H9 (cell line): ENCODE results near the gene LDHAL6B. TPM values are rescaled to one million over a fixed set of nuclear protein-coding genes. Genes with fewer than 3 reads are reported as not detected.
A peak's percentile ranks its signal among the peaks of the same experiment; 100 is the strongest.

Experiments used
- DNase-seq: peaks from one replicate; pipeline ENCODE4 v3.0.0-alpha.2; 2017
- H2AFZ ChIP-seq: one replicate; pipeline ENCODE4 v1.6.1; 2013; ENCODE audit warnings: mild to moderate bottlenecking, low read length, control low read depth, moderate library complexity
- H2AK5ac ChIP-seq: 2 replicates; pipeline ENCODE4 v1.6.1; 2013; ENCODE audit warnings: low read length, control low read depth, mixed read lengths; ENCODE audit not compliant: insufficient read length
- H2BK120ac ChIP-seq: one replicate; pipeline ENCODE4 v1.6.1; 2013; ENCODE audit warnings: low read depth, mild to moderate bottlenecking, low read length, control low read depth, inconsistent platforms; ENCODE audit not compliant: poor library complexity, severe bottlenecking
- H2BK12ac ChIP-seq: 2 replicates; pipeline ENCODE4 v1.6.1; 2013; ENCODE audit warnings: low read length, control low read depth, mixed read lengths, low read depth; ENCODE audit not compliant: insufficient read length
- H2BK15ac ChIP-seq: 2 replicates; pipeline ENCODE4 v1.6.1; 2013; ENCODE audit warnings: low read depth, low read length, control low read depth
- H2BK20ac ChIP-seq: one replicate; pipeline ENCODE4 v1.6.1; 2013; ENCODE audit warnings: low read depth, mild to moderate bottlenecking, low read length, control low read depth, inconsistent platforms; ENCODE audit not compliant: poor library complexity, severe bottlenecking
- H2BK5ac ChIP-seq: 2 replicates; pipeline ENCODE4 v1.6.1; 2013; ENCODE audit warnings: low read length, control low read depth, mixed read lengths; ENCODE audit not compliant: insufficient read length
- H3K14ac ChIP-seq: 2 replicates; pipeline ENCODE4 v1.6.1; 2013; ENCODE audit warnings: low read length, control low read depth; ENCODE audit not compliant: insufficient read depth
- H3K18ac ChIP-seq: 2 replicates; pipeline ENCODE4 v1.6.1; 2013; ENCODE audit warnings: low read depth, mild to moderate bottlenecking, mixed read lengths, low read length, control low read depth; ENCODE audit not compliant: insufficient read length
- H3K23ac ChIP-seq: 2 replicates; pipeline ENCODE4 v1.6.1; 2013; ENCODE audit warnings: low read length, control low read depth, mixed read lengths, low read depth; ENCODE audit not compliant: insufficient read length
- H3K23me2 ChIP-seq: 2 replicates; pipeline ENCODE4 v1.6.1; 2013; ENCODE audit warnings: low read depth, mild to moderate bottlenecking, mixed read lengths, low read length, control low read depth; ENCODE audit not compliant: insufficient read length, poor library complexity, severe bottlenecking
- H3K27ac ChIP-seq: 2 replicates; pipeline ENCODE4 v1.5.1; 2013; ENCODE audit warnings: low read length, control low read depth, mixed read lengths, low read depth; ENCODE audit not compliant: insufficient read length
- H3K27me3 ChIP-seq: 2 replicates; pipeline ENCODE4 v1.6.1; 2013; ENCODE audit warnings: low read length, control low read depth, inconsistent platforms; ENCODE audit not compliant: insufficient read depth
- H3K4ac ChIP-seq: 2 replicates; pipeline ENCODE4 v1.6.1; 2013; ENCODE audit warnings: low read depth, mild to moderate bottlenecking, control low read depth, inconsistent platforms, low read length, moderate library complexity
- H3K4me1 ChIP-seq: 2 replicates; pipeline ENCODE4 v1.6.1; 2013; ENCODE audit warnings: low read length, control low read depth, inconsistent platforms; ENCODE audit not compliant: insufficient read depth
- H3K4me2 ChIP-seq: 2 replicates; pipeline ENCODE4 v1.6.1; 2013; ENCODE audit warnings: low read length, control low read depth, mixed read lengths; ENCODE audit not compliant: insufficient read length, insufficient read depth
- H3K56ac ChIP-seq: 2 replicates; pipeline ENCODE4 v1.6.1; 2013; ENCODE audit warnings: low read depth, mild to moderate bottlenecking, mixed read lengths, low read length, control low read depth; ENCODE audit not compliant: insufficient read length
- H3K79me1 ChIP-seq: 2 replicates; pipeline ENCODE4 v1.6.1; 2013; ENCODE audit warnings: low read depth, mild to moderate bottlenecking, moderate library complexity, low read length, control low read depth, inconsistent platforms; ENCODE audit not compliant: insufficient read depth, poor library complexity, severe bottlenecking
- H3K79me2 ChIP-seq: 2 replicates; pipeline ENCODE4 v1.6.1; 2013; ENCODE audit warnings: low read length, control low read depth, inconsistent platforms; ENCODE audit not compliant: insufficient read depth
- H3K9ac ChIP-seq: 2 replicates; pipeline ENCODE4 v1.6.1; 2013; ENCODE audit warnings: low read length, control low read depth, mixed read lengths; ENCODE audit not compliant: insufficient read length; ENCODE audit errors: extremely low read depth
- H3K9me3 ChIP-seq: one replicate; pipeline ENCODE4 v1.6.1; 2013; ENCODE audit warnings: low read depth, low read length, inconsistent platforms; ENCODE audit not compliant: control insufficient read depth
- H3T11ph ChIP-seq: one replicate; pipeline ENCODE4 v1.6.1; 2013; ENCODE audit warnings: mild to moderate bottlenecking, low read length, control low read depth, inconsistent platforms
- H4K20me1 ChIP-seq: one replicate; pipeline ENCODE4 v1.6.1; 2013; ENCODE audit not compliant: control insufficient read depth, insufficient read length, insufficient read depth
- H4K5ac ChIP-seq: 2 replicates; pipeline ENCODE4 v1.6.1; 2013; ENCODE audit warnings: low read depth, mild to moderate bottlenecking, mixed read lengths, low read length, control low read depth; ENCODE audit not compliant: insufficient read length
- H4K8ac ChIP-seq: replicated peaks from 2 replicates; pipeline ENCODE4 v1.6.1; 2013; ENCODE audit warnings: low read length, control low read depth, mixed read lengths, low read depth; ENCODE audit not compliant: insufficient read length
- H4K91ac ChIP-seq: 2 replicates; pipeline ENCODE4 v1.6.1; 2013; ENCODE audit warnings: low read depth, mild to moderate bottlenecking, moderate library complexity, mixed read lengths, low read length, control low read depth; ENCODE audit not compliant: insufficient read length
- H3K27ac Mint-ChIP-seq, 3 experiments: 2 replicates in 2 of 3; 3 replicates in 1 of 3; pipeline ENCODE4 v1.8.0; 2020 to 2021; ENCODE audit warnings: mixed read lengths in 3 of 3, mild to moderate bottlenecking in 1 of 3, moderate library complexity in 1 of 3
- H3K27me3 Mint-ChIP-seq: 2 replicates; pipeline ENCODE4 v1.8.0; 2021; ENCODE audit warnings: low read depth, mild to moderate bottlenecking, moderate library complexity, mixed read lengths
- H3K36me3 Mint-ChIP-seq, 3 experiments: 2 replicates in 2 of 3; 3 replicates in 1 of 3; pipeline ENCODE4 v1.8.0; 2020 to 2021; ENCODE audit warnings: low read depth in 3 of 3, mixed read lengths in 3 of 3; ENCODE audit not compliant: insufficient read depth in 1 of 3
- H3K4me1 Mint-ChIP-seq, 2 experiments: 2 replicates each; pipeline ENCODE4 v1.8.0; 2020; ENCODE audit warnings: mixed read lengths in 2 of 2
- H3K4me3 Mint-ChIP-seq, 2 experiments: 2 replicates in 1 of 2; 3 replicates in 1 of 2; pipeline ENCODE4 v1.8.0; 2020 to 2021; ENCODE audit warnings: mild to moderate bottlenecking in 2 of 2, mixed read lengths in 2 of 2, moderate library complexity in 1 of 2
- H3K9me3 Mint-ChIP-seq, 2 experiments: 2 replicates in 1 of 2; 3 replicates in 1 of 2; pipeline ENCODE4 v1.8.0; 2020; ENCODE audit warnings: mild to moderate bottlenecking in 2 of 2, mixed read lengths in 2 of 2, moderate library complexity in 1 of 2
- CTCF ChIP-seq: fragments of 200-600 bp; sonication (generic); conservative IDR thresholded peaks from 3 replicates; pipeline ENCODE4 v1.8.0; 2021; ENCODE audit warnings: antibody characterized with exemption, mild to moderate bottlenecking
- WGBS: extraction: QIAGEN DNeasy Blood & Tissue Kit; methylation state at CpG from one replicate; pipeline ENCODE4 v1.1.7; 2013; ENCODE audit warnings: missing lambda C conversion rate, low lambda C conversion rate, mixed read lengths; ENCODE audit not compliant: insufficient read length; ENCODE audit errors: extremely low coverage; 5-methylcytosine and 5-hydroxymethylcytosine counted together
- total RNA-seq: library from RNA; stranded (reverse); gene quantifications from 2 replicates; pipeline ENCODE4 v1.2.1, GENCODE V29; 2021

LDHAL6B gene
- total RNA-seq, 1 experiment from 2014 or later: not detected

DNA sequence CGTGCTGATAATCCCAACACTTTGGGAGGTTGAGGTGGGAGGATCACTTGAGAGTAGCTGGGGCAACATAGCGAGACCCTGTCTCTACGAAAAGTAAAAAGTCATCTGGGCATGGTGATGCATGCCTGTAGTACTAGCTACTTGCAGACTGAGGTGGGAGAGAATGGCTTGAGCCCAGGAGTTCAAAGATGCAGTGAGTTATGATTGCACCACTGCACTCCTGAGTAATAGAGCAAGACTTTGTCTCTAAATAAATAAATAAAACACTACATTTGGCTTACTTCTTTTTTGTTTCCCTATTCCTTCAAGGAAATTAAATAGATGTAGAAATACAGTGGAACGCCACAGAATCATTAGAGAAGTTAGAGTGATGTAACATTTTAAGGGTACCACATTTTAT, 20.1 kb upstream of the LDHAL6B start:
- no peak overlapping the region for H2AK5ac ChIP-seq
- peak overlapping the region in 1 of 3 experiments; percentile 93; a peak in 3 of 7 replicates for H3K27ac Mint-ChIP-seq
- no peak for DNase-seq
- no peak overlapping the region for H2BK12ac ChIP-seq
- no peaks in the 10 kb centered on the region for H3K23me2 ChIP-seq
- H4K5ac ChIP-seq: no peak overlapping the region
- H3K4me2 ChIP-seq: no peak overlapping the region
- no peak overlapping the region for H3K27ac ChIP-seq
- no peaks in the 10 kb centered on the region for H3K27me3 Mint-ChIP-seq
- no peaks in the 10 kb centered on the region for H3K27me3 ChIP-seq
- H3K79me2 ChIP-seq: no peaks in the 10 kb centered on the region
- TF ChIP-seq CTCF: no peak
- no peak overlapping the region for H3K14ac ChIP-seq
- WGBS: no CpG with 5 or more reads among the region's 4 CpGs
- no peak overlapping the region for H4K8ac ChIP-seq
- H3K9ac ChIP-seq: no peak overlapping the region
- H3K36me3 Mint-ChIP-seq: peaks cover 51 to 88% (median 87%) of the 10 kb centered on the region in 3 experiments
- no peak overlapping the region for H2AFZ ChIP-seq
- no peak overlapping the region for H3K56ac ChIP-seq
- no peaks in the 10 kb centered on the region for H3K4me1 Mint-ChIP-seq
- no peak overlapping the region for H3K4ac ChIP-seq
- no peaks in the 10 kb centered on the region for H3K4me1 ChIP-seq
- H3K4me3 Mint-ChIP-seq: no peak overlapping the region
- H2BK15ac ChIP-seq: no peak overlapping the region
- H2BK5ac ChIP-seq: no peak overlapping the region
- H3K18ac ChIP-seq: no peak overlapping the region
- H4K91ac ChIP-seq: no peak overlapping the region
- no peaks in the 10 kb centered on the region for H3K79me1 ChIP-seq
- no peak overlapping the region for H2BK20ac ChIP-seq
- H2BK120ac ChIP-seq: no peak overlapping the region
- no peak overlapping the region for H3T11ph ChIP-seq
- no peak overlapping the region for H3K23ac ChIP-seq
- no peaks in the 10 kb centered on the region for H4K20me1 ChIP-seq
- H3K9me3 ChIP-seq: peaks cover 2% of the 10 kb centered on the region
- peaks cover 6 to 13% of the 10 kb centered on the region in 2 experiments for H3K9me3 Mint-ChIP-seq
